Progenitor cell of endocrine pancreas (in vitro differentiated cells): ENCODE results near the gene NSUN6. TPM values are rescaled to one million over a fixed set of nuclear protein-coding genes. Genes with fewer than 3 reads are reported as not detected.

Source experiments
- DNase-seq: peaks from one replicate; pipeline ENCODE4 v3.0.0; 2021; ENCODE audit warnings: low spot score; ENCODE audit not compliant: unreplicated experiment
- H3K27ac Mint-ChIP-seq: 2 replicates; pipeline ENCODE4 v1.8.0; 2021; ENCODE audit warnings: mild to moderate bottlenecking, moderate library complexity, mixed read lengths
- H3K27me3 Mint-ChIP-seq: 2 replicates; pipeline ENCODE4 v1.8.0; 2021; ENCODE audit warnings: mixed read lengths
- H3K36me3 Mint-ChIP-seq: 2 replicates; pipeline ENCODE4 v1.8.0; 2022; ENCODE audit warnings: mixed read lengths; ENCODE audit not compliant: insufficient read depth
- H3K4me1 Mint-ChIP-seq: 2 replicates; pipeline ENCODE4 v1.8.0; 2021; ENCODE audit warnings: low read depth, mixed read lengths
- H3K4me3 Mint-ChIP-seq: 2 replicates; pipeline ENCODE4 v1.8.0; 2021; ENCODE audit warnings: low read depth, mild to moderate bottlenecking, moderate library complexity, mixed read lengths
- H3K9me3 Mint-ChIP-seq: 2 replicates; pipeline ENCODE4 v1.8.0; 2021; ENCODE audit warnings: low read depth, mixed read lengths
- CTCF ChIP-seq: fragments of 200-600 bp; sonication (generic); IDR thresholded peaks from one replicate; pipeline ENCODE4 v1.5.0; 2021; ENCODE audit warnings: antibody characterized with exemption, mild to moderate bottlenecking; ENCODE audit not compliant: unreplicated experiment
- total RNA-seq: library from RNA; stranded (reverse); gene quantifications from 2 replicates; pipeline ENCODE4 v1.2.1, GENCODE V29; 2021

Gene NSUN6
- total RNA-seq, 1 donor from 2014 or later: 17.3 TPM

GRCh38 chr10:18681971-18682411 is 30.6 kb upstream of the NSUN6 start:
- Mint-ChIP-seq H3K36me3 (peaks cover 6% of the 10 kb centered on the region), H3K4me1 (no peaks in the 10 kb centered on the region), H3K4me3 (no peak overlapping the region), H3K27me3 (no peaks in the 10 kb centered on the region), H3K27ac (peak overlapping the region; percentile 62), H3K9me3 (no peaks in the 10 kb centered on the region)
- no peak for DNase-seq
- TF ChIP-seq CTCF: no peak

GRCh38 chr10:18681366-18681765 is 30.0 kb upstream of the NSUN6 start:
- H3K9me3 Mint-ChIP-seq: no peaks in the 10 kb centered on the region
- H3K27ac Mint-ChIP-seq: peak overlapping the region; percentile 62
- TF ChIP-seq CTCF: no peak
- H3K4me1 Mint-ChIP-seq: no peaks in the 10 kb centered on the region
- peaks cover 10% of the 10 kb centered on the region for H3K36me3 Mint-ChIP-seq
- no peak overlapping the region for H3K4me3 Mint-ChIP-seq
- no peak for DNase-seq
- H3K27me3 Mint-ChIP-seq: no peaks in the 10 kb centered on the region

- H3K4me3 Mint-ChIP-seq: no peak overlapping the region
- H3K4me1 Mint-ChIP-seq: no peaks in the 10 kb centered on the region
- H3K27me3 Mint-ChIP-seq: no peaks in the 10 kb centered on the region
- peaks cover 11% of the 10 kb centered on the region for H3K36me3 Mint-ChIP-seq
- no peak overlapping the region for H3K27ac Mint-ChIP-seq
- no peak for DNase-seq
- no peaks in the 10 kb centered on the region for H3K9me3 Mint-ChIP-seq
- TF ChIP-seq CTCF: no peak
Observed at GRCh38 chr10:18680754-18681153, 29.4 kb upstream of the NSUN6 start.

- no peaks in the 10 kb centered on the region for H3K27me3 Mint-ChIP-seq
- peaks cover 30% of the 10 kb centered on the region for H3K36me3 Mint-ChIP-seq
- no peaks in the 10 kb centered on the region for H3K4me1 Mint-ChIP-seq
- H3K4me3 Mint-ChIP-seq: no peak overlapping the region
- DNase-seq: no peak
- no peak for TF ChIP-seq CTCF
- H3K9me3 Mint-ChIP-seq: no peaks in the 10 kb centered on the region
- peak overlapping the region; percentile 77 for H3K27ac Mint-ChIP-seq
Observed at GRCh38 chr10:18675086-18675801, 23.9 kb upstream of the NSUN6 start.

GRCh38 chr10:18668026-18668425 is 16.6 kb upstream of the NSUN6 start:
- Mint-ChIP-seq H3K27me3 (no peaks in the 10 kb centered on the region), H3K27ac (peak overlapping the region; percentile 84), H3K9me3 (no peaks in the 10 kb centered on the region), H3K36me3 (peaks cover 28% of the 10 kb centered on the region), H3K4me3 (peak overlapping the region; percentile 29), H3K4me1 (peaks cover 28% of the 10 kb centered on the region)
- DNase-seq: no peak
- no peak for TF ChIP-seq CTCF
